ENCODE results near the gene PSIP1.
"Not testable (repeated sequence)": the region's sequence is repeated elsewhere in the genome, so short reads cannot be mapped to it uniquely, and the experiment has no call there.

The PSIP1 gene

DNA sequence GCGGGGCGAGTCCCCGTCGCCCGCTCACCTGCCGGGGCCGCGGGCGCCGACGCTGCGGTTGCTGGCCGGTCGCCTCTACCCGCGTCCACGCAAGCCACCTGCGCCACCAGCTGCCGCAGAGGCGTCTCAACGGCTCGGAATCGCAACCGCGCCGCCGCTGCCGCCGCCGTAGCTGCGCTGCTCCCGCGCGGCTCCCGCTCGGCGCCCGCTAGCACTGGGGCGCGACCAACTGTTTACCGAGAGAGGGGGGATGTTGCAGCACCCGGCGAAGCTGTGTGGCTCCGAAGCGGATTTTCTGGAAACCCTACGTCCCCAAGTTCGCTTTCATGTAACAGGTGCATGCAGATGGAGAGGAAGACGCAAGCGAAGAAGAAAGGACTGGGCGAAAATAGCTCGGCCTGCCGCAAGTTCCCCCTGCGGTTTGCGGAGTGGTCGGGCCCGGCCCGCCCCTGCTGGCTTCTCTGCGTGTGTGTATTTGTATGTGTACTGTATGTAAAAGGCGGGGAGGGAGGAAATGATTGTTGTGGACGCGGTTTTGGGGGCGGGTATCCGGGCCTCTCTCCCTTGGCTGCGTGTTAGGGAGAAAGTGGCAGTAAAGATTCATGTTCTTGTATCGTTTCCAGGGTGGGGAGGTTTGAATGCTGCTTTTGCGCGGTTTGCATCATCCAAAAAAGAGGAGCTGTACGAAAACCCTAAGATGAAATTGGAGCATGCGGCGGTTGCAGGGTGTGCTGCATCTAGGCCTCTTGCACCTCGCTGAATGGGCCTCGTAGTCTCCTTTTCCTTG, at the start of gene PSIP1:
Gene PSIP1 (minus strand): TSS at position 182 of the 787 bp plus-strand sequence. CDS start 782 bp downstream, outside the sequence.
- peak; percentile 20 for DNase-seq

DNA sequence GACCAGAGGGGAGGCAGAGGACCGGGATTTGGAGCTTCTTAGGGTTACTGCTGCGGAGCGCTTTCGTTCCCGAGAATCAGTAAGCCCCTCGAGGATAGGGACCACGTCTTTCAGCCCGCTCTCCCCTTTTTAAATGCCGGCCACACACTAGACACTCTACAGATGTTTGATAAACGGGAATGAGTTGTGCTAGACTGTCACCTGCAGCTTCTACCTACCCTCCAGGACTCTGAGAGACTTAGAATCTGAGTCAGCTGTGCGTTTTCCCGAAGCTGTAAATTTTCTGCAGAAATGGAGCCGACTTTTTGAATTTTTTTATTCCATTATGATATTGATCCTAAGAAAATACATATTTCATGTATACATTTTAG, 42.7 kb upstream of the PSIP1 start:
- DNase-seq, result no peak

- DNase-seq, result peak; percentile 13
Observed at GRCh38 chr9:15552636-15553527, 42.1 kb upstream of the PSIP1 start, which contains the start of gene CCDC171. Gene CCDC171 (plus strand): TSS chr9:15553043. CDS start chr9:15564089, 11,046 bp downstream.

DNA sequence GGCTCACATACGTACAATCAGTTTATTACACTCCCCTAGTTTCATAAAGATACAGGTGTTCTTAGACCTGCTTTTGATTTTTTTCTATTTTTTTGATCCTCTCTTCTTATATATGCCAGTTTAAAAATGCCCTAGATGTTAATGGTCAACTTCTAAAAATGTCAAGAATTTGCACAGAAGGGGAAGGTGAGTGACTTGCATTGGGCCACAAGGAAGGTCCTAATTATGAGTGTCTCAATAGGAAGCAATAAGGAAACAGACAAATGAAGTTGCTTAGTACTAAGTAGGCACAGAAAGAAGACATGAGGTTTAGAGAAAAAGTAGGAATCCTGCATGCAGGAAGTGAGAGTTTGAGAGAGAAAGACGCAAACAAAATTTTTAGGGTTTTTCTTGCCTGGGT, 38.8 kb upstream of the PSIP1 start:
- no peak for DNase-seq

DNA sequence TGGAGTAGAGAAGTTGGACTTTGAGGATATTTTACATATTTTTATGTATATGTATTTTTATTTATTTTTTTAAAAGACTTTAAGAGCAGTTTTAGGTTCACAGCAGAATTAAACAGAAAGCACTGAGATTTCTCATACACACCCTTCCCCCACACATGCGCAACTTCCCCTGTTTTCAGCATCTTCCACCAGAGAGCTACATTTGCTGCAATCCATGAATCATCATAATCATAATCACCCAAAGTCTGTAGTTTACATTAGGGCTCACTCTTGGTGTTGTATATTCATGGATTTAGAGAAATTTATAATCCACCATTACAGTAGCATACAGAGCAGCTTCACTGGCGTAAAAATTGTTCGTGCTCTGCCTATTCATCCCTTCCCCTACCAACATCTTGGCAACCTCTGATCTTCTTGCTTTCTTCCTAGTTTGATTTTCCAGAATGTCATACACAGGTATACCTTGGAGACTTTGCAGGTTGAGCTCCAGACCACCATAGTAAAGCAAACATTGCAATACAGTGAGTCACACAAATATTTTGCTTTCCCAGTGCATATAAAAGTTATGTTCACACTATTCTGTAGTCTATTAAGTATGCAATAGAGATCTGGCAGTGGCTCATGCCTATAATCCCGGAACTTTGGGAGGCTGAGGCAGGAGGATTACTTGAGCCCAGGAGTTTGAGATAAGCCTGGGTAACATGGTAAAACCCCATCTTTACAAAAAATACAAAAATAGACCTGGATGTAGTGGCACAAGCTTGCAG, 32.5 kb upstream of the PSIP1 start:
- no peak for DNase-seq

- DNase-seq, result no peak
Observed at GRCh38 chr9:15542624-15543023, 31.9 kb upstream of the PSIP1 start.

GRCh38 chr9:15541872-15542271, 31.1 kb upstream of the PSIP1 start:
- DNase-seq, result no peak

DNA sequence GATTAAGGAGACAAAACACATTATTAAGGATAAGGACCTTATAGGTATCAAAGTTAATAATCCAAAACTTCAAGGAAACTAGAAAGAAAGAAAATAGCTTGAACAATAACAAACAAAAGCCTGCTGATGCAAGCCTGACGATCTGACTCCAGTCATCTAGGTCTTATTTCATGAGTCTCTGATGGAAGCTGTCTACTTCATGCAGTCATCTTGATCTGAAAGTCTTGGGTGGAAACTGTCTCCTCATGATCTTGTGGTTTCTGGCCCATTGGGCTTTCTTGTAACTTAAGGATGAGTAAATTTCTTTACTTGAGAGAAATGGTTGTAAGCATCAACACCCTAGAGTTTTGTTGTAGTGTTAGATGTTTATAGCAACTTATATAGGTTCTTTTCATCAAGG, 20.6 kb upstream of the PSIP1 start:
- no peak for DNase-seq

DNA sequence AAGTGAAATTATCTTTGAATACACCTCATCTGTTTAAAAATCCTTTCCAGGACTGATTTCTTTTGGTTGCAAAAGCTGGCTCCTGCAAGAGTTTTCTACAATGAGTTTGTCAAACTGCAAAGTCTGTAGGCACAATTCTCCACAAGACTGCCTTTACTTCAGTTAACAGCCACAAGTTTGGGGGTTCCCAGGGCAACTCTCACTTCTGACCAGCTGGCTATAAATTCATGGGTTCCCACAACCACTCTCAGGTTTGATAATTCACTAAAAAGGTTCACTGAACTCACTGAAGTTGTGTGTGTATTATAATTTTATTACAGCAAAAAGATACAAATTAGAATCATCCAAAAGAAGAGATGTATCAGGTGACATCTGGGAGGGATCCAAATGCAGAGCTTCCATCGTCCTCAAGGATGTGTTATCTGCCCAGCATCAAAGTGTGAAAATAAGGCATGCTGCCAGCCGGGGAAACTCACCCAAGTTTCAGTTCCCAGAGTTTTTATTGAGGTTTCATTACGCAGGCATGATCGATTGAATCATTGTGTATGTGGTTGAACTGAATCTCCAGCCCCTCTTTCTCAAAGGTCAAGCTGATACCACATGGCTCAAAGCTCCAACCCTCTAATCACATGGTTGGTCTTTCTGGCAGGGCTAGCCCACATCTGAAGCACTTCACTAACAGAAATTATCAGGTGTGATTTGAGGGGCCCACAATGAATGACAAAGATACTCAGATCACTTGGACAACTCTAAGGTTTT, 19.0 kb upstream of the PSIP1 start:
- DNase-seq, result no peak

- DNase-seq, result not testable (repeated sequence)
Observed at GRCh38 chr9:15527035-15527434, 16.3 kb upstream of the PSIP1 start.

DNA sequence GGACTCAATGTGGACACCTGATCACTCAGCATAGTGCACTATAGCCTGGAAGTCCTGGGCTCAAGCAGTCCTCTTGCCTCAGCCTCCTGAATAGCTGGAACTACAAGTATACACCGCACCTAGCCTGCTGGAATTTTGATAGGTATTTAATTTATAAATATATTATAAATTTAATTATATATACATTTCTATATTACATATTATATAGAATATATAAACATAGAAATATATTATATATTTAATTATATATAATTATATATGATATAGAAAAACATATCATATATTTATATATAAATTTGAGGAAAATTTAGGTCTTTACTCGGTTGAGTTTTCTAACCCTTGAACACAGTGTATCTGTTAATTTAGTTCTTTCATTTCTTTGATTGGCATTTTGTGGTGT, 15.2 kb upstream of the PSIP1 start:
- no peak for DNase-seq

GRCh38 chr9:15524845-15525455, 14.2 kb upstream of the PSIP1 start:
- no peak for DNase-seq

DNA sequence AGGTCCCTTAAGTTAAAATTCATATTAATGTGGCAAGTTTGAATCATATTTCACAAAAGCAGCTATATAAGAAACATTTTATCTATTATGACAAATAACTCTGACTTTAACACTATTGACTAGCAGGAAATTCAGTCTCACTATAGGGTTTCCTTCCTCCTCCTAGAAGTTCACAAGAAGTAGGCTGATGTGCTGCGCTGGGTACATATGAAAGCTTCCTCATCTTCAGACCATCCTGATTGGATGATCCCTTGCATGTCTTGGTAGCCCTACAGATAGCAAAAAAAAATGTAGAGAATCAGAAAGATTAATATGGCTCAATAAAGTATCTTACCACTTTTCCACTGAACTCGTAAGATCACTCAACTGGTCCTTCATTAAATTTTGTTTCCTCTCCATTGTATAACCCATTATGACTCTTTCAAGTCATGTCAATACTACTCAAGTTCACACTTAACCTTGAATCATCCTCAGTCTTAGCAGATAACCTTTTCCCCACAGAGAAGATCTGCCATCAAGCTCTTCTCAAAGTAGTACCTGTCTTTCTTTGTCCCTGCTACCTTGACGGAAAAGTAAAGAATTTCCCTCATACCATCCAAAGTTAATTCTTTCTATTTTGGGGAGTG, 11.5 kb upstream of the PSIP1 start:
- DNase-seq, result no peak

- DNase-seq, result no peak
Observed at GRCh38 chr9:15521254-15521653, 10.5 kb upstream of the PSIP1 start.

DNA sequence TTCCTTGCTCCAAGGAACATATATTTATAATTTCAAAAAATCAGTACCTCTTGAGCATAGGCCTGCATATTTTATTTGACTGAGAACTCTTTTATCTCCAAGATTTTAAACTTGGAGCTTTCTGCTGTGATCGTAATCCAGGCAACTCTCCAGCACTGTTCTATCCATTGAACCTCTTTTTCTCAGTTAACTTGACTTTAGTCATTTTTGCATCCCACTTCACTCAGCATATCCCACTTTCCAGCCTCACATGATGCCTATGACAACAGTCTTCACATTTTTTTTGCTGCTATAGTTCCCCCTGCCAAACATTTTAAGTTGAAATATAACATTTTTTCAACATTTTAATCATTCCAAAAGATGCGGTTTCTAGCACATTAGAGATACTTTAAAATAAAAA, 9.1 kb upstream of the PSIP1 start:
- DNase-seq, result no peak

DNA sequence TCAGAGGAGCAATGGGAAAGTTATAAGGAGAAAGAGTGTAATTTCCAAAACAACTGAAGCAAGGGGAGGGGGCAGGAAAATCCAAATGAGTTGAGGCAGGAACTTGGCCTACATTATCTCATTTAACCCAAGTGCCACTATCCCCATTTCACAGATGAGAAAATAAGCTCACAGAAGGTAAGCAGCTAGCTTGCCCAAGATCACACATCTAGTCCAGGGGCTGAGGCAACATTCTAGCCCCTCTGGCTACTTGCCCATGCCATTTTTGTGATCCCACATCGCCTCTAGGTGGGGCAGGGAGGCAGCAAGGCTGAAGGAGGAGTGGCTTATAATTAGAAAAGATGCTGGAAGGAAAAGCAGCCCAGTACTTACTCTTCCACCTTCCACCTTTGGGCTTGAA, 2.6 kb upstream of the PSIP1 start:
- no peak for DNase-seq

GRCh38 chr9:15512889-15513288, 2.1 kb upstream of the PSIP1 start:
- no peak for DNase-seq

DNA sequence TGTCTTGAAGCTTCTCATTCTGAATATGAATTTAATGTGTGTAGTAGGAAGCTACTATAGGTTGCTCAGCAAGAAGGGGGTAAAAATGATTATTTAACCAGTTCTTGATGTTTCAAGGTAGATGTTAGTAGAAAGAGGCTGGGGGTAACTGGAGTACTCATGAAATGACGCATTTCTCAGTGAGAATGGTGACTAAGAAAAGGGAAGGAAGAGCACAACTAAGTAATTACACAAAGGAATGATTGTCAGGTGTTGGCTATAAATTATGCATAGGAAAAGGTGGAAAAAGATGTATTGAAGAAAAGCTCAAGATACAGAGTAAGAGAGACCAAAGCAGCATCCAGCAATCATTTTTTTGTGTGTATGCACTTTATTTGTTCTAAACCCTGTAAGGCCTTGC, 1.4 kb upstream of the PSIP1 start:
- DNase-seq, result no peak

- DNase-seq, result no peak
Observed at GRCh38 chr9:15509931-15510788, 610 bp downstream of the PSIP1 start.

GRCh38 chr9:15505921-15506320, 4.8 kb downstream of the PSIP1 start:
- DNase-seq, result no peak

DNA sequence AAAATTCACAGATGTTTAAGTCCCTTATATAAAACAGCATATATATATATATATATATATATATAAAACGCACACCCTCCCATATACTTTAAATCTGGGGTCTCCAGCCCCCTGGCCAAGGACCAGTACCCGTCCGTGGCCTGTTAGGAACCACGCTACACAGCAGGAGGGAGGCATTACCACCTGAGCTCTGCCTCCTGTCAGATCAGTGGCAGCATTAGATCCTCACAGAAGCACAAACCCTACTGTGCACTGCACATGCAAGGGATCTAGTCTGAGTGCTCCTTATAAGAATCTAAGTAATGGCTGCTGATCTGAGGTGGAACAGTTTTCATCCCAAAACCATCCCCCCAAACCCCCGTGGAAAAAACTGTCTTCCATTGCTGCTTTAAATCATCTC, 9.0 kb downstream of the PSIP1 start:
- DNase-seq, result no peak

All from SIG-M5 (cell line).